T-helper 9 cell (primary cell): ENCODE data around the gene SLC44A1.

Experiments used
- DNase-seq: peaks from one replicate; pipeline ENCODE4 v3.0.0-alpha.2; 2020

SLC44A1 gene

DNA sequence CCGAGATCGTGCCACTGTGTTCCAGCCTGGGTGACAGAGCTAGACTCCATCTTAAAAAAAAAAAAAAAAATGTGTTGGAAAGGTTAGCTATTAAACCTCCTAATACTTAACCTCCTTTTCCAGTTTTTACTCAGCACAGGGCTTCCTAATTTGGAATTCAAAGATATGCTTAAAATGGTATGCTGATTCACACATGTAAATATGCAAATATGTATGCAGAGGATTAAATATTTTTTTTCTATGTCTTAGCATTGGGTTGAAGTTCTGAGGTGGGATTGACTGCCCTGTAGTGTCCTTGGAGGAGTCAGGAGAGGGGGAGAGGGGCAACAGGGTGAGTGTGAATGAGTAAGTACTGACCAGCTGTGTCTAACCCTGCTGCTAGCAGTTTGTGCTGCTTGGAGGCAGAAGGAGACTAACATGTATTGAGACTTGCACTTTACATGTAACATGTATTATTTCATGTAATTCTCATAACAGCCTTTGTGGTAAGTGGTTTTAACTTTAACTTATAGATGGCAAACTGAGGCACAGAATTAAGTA, 63.2 kb downstream of the SLC44A1 start:
- DNase-seq = no peak

DNA sequence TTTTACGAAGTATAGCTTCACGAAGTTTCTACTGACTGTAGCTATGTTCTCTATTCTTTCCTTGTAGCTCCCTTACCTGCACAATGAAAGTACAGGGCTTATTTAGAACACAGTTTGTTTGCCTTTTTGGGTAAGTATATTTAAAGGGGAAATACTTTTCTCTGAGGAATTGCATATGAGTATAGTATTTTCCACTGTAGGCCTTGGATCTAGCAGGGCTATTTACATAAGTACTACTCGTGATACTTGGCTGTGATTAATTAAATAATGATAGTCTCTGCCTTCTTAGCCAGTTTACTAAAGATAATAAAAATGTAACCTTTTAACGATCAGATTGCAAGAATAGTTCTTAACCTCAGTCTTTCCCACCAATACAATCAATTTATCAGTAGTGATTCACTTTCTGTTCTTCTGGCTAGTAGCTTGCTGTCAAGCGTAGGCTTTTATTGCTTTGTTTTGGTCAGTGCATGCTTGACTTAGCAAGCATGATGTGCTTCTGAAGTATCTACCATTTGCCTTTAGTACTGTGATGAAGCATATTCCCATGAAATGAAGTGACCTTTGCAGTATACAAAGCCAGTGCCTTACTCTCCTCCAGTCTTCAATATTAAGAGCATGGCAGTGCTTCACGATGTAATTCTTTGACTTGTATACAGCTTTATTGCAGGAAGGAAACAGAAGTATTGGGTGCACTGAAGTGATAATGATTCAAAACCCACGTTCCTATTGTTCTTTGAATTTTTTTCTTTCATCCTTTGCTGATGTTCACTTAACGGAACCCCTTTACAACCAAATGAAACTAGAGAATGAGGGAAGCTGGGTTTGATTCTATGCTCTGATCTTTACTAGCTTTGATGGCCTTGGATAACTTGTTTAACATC, 64.2 kb downstream of the SLC44A1 start:
- DNase-seq = no peak

DNA sequence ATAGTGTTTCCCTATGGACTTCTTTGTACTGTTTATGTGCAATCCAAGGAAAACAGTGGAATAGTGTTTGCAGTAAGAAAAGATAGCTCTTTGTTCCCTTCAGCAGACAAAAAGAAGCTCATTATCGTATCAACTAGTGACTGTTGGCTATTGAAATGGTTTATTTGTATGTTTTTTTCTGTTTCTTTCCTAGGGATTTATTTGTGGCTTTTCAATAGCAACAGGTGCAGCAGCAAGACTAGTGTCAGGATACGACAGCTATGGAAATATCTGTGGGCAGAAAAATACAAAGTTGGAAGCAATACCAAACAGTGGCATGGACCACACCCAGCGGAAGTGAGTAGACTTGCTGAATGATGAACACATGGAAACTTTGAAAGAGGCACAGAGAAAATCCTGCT, 65.1 kb downstream of the SLC44A1 start:
- no peak for DNase-seq

DNA sequence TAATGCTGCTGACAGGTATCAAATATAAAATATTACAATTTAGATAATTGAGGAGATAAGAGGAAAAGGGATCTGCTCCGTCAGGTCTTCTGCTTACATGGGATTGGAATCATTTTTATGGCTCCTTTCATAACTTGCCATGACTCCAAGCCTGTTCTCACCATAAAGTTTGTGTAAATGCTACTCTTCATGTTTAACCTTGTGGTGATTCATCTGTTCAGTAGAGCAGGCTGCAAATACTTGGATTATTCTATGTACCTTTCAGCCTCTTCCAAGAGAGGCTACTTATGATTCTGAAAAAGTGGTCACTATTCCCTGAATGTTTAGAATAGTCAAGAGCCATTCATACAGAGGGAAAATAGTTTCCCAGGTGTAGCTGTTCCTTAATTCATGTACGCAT, 66.9 kb downstream of the SLC44A1 start:
- no peak for DNase-seq

DNA sequence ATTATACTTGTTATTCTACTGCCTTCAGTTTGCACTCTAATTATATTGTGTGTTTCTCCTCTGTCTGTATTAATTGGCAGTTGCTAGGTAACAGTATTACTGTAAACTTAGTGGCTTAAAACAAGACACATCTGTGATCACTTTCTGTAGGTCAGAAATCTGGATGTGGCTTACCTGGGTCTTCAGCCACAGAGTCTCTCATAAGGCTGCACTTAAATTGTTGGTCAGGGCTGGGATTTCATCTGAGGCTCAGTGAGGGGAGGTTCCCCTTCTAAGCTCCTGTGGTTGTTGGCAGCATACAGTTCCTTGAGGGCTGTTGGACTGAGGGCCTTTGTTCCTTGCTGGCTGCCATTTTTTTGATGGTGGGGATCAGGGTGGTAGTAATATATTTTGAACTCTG, 68.8 kb downstream of the SLC44A1 start:
- no peak for DNase-seq

DNA sequence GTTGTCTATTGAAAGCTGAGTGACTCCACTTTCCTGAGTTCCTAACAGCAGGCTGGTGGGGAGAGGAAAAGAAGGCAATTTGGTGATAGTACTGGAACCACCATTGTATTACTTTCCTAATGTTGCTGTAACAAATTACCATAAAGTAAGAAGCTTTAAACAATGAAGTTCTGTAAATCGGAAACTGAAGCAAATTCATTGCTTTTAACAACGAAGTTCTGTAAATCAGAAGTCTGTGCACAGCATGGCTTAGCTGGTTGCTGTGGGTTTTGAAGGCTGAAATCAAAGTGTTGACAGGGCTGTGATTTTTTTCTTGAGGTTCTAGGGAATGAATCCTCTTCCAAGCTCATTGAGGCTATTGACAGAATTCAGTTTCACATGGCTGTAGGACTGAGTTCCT, 72.3 kb downstream of the SLC44A1 start:
- DNase-seq = no peak

DNA sequence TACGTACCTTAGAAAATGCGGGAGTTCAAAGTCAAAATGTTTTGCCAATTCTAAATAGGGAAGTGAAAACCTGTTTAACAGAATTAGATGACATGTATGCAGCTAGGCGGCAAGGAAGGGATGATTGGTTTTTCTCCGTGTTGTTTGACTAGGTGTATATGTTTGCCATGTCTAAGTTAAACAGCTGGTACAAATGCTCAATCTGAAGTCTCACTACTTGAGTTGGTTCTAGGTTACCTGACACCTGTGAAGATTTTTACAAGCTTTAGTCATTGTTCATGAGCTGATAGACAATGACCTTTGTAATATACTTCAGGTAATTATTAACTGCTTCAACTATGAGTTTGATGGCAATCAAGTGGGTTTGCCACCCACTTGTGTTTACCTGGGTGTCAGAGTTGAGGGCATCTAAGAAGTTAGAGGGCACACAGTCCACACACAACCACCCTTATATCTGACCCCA, 74.3 kb downstream of the SLC44A1 start:
- no peak for DNase-seq

DNA sequence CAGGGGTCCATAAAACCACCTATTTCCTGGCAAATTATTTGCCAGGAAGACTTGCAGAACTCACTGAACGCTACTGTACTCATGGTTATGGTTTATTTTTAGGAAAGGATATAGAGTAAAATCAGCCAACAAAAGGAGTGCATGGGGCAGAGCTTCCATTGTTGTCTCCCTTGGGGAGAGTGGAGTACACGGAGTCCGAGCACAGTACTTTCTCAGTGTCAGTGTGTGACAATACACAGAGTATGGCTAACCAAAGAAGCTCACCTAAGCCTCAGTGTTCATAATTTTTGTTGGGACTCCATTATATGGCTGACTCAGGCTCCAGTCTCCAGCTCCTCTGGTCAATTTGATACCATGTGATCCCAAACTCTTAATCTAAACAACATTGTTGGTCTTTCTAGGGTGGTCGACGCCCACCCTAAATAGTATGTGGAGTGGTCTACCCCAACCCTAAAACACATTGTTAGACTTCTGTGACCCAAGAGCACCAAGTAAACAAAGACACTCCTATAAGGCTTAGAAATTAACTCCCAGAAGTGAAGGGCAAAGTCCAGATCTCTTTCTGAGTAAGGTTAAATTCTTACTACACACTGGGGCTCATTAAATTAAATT, 74.9 kb downstream of the SLC44A1 start:
- no peak for DNase-seq

DNA sequence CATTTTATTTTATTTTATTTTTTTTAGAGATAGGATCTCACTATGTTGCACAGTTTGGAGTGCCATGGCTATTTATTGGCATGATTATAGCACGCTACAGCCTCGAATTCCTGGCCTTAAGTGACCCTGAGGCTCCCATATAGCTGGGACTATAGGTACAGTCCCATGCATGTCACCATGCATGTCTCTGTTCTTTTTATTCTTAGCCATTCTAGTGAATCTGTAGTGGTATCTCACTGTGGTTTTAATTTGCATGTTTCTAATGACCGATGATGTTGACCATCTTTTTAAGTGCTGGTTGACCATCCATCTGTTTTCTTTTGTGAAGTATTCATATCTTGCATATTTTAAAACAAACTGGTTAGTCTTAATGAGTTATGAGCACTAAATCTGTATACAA, 76.1 kb downstream of the SLC44A1 start:
- no peak for DNase-seq

DNA sequence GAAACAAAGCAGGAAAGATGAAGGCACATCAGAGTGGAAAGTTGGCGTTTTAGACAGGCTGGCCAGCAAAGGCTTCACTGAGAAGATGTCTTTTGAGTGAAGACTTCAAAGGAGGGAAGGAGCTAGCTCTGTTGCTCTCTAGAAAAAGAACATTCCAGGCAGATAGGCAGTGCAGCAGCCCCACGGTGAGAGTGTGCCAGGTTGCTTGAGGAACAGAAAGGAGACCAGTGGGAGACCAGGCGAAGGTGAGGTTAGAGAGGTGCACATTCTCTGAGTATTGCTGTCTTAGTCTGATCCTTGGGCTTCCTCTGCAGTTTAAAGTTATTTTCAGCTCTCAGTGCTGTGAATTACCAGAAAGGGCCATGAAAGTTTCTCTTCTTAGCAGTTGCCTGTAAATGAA, 83.8 kb downstream of the SLC44A1 start:
- no peak for DNase-seq

DNA sequence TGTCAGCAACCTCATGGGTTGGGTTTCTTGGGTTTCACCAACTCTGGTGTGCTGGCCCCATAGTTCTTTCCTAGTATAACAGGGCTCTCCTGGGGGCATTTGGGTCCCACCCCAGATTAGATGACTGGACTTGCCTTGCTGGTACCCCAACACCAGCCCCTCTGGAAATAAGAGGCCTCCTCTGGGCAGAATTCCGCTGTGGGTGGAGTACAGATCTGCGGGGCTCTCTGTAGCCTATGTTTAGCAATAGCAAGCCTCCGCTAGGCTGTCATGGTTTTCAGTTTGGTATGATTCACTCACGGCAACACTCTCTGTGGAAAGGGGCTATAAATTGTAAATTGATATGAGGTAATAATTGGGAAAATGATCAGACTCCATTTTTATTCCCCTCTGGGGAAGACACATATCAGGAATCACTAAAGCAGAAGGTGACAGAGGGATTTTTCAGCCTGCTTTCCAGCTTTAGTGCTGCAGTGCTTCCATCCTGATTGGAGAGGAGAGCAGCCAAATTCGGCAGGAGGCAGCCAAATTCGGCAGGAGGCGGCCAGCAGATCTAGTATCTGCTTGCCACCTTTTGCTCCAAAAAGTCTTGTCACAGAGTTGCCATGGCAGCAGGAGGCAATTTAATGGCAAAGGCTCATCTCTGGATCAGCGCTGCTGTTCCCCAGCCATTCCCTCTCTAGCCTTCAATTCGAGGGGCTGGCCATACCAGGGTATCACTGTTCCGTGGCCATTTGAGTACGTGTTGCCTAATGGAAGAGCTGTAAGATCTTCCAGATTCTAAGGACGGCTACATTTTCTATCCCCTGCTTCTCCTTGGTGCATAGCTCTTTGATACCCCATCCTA, 84.6 kb downstream of the SLC44A1 start:
- DNase-seq = no peak

DNA sequence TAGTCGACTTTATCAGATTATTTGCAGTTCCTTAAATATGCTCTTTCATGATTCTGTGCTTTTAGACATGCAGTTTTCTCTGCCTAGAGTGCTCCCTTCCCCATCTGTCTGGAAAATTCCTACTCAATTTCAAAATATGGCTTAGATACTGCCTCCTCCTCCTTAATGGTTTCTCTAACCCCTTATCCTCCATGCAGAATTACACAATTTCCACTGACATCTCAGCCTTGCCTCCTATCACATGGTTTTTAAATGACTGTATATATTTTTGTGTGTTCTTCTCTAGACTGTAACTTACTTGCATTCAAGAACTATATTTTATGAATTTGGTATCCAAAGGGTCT, 85.2 kb downstream of the SLC44A1 start:
- DNase-seq = no peak

DNA sequence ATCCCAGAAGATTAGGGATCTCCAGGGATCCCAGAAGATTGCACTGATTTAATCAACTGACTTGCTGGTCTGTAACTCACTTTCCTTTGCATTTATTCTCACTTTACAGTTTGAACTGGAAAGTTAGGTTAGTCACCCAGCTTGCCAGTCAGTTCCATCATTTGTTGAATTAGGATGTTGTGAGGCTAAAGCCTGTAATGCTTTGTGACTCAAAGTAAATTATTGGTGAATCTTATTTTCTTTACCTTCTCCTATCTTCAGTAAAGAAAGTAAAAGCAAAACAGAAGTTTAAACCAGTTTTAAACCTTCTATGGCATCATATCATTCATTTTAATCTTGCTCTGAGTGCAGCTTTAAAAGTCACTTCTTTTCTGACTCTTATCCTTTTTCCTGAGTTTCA, 85.8 kb downstream of the SLC44A1 start:
- DNase-seq = no peak

DNA sequence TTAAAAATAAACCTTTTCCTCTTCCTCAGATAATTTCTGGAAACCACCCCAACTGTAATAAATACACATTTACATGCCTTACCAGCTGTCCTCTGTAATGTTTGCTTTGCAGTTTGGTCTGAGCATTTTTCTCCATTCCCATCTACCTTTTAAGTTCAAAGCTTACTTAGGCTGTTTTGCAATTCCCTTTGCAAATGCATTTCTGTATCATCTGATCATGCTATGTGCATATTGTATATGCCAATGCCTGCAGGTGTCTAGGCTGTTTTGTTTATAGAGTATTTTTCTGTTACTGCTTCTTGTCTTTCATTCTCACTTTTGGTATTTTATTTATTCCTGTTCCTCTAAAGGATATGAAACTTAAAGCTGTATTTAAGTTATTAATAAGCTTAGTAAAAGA, 86.3 kb downstream of the SLC44A1 start:
- DNase-seq = no peak

DNA sequence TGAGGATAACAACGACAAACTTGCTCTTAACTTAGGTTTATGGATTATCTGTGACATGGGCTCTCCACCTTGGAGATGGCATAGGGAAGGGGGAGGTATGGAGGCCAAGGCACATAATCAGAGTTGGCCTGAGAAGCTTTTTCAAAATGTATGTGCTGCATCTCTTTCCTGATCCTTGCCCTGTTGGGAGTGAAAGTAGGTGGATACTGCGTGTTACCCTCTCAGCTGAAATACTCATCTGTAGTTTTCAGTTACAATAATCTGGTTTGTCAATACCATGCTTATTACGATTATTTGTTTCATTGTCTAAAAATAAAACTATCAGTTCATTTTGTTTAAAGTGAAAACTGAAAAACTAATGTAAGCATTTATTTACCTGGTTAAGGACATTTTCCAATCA, 86.7 kb downstream of the SLC44A1 start:
- DNase-seq = no peak

DNA sequence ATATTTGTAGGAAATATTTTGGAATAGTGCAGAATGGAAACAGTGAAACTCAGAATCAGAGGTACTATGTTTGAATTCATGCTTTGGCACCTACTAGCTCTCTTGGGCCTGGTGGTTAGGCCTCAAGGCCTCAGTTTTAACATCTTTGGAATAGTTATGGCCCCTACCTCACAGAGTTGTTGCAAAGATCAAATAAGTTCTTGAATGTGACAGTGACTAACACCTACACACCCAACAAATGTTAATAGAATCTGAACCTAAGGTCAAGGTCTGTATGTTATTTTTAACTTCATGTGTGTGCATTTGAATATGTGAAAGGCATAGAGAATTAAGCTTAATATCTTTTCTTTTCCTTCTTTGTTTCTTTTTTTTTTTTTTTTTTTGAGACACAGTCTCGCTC, 87.3 kb downstream of the SLC44A1 start:
- no peak for DNase-seq

DNA sequence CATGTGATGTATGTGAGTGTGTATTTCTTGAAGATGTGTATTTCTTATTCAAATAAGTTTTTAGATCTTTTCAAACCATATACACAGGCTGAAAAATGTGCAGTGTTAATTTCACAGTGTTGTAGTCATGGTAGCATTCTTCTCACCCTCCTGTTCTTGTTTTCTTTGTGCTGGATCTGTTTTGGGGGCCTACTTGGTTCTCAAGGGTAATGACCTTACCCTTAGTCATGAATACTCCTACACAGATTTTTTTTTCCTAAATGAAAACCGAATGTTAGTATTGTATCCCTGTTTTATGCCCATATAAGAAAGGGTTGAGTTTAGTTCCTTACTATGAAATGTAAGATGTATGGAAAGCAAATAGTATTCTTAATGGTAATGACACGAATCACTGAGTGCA, 88.0 kb downstream of the SLC44A1 start:
- no peak for DNase-seq

DNA sequence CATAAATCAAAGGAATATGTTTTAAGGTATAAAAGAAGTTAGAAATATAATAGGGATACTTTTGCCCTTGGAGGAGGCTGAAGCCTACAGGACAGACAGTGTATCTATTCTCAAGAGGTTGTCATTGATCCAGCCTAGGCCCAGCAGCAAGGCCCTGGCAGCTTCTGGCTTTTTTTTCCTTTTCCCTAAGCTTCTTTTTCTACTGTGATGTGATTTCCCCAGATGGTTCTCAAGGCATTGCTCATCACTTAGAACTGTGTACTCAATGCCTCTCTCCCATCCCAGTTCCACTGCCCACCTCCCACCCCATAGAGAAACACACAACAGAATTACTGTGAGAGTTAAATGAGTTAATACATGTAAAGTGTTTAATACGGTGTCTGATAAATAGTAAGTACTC, 88.6 kb downstream of the SLC44A1 start:
- DNase-seq = no peak

DNA sequence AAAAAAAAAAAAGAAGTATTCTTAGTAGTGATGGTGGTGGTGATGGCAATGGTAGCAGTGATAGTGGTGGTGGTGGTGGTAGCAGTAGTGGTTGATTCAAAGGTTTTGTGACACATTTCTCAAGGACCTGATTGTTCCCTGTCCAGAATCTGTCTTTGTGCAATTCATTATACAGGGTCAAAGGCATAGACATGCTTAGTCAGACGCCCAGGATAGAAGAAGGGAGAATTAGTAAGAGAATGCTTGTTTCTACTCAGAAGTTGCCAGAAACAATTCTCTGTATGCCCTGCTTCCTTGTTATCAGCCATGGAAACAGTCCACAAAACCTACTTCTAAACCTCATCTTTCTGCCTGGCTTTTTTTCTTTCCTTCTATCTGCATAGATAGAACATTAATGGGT, 89.4 kb downstream of the SLC44A1 start:
- no peak for DNase-seq

DNA sequence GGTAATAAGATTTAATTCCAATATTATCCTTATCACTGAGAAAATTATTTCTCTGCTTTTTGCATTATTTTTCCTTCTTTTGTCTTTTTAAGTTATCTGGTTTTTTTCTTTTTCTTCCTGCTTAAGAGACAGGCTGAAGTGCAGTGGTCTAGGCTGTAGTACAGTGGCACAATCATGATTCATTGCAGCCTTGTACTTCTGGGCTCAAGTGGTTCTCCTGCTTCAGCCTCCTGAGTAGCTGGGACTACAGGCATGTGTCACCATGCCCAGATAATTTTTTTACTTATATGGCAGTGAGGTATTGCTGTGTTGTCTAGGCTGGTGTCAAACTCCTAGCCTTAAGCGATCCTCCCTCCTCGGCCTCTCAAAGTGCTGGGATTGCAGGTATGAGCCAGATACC, 93.9 kb downstream of the SLC44A1 start:
- no peak for DNase-seq

DNA sequence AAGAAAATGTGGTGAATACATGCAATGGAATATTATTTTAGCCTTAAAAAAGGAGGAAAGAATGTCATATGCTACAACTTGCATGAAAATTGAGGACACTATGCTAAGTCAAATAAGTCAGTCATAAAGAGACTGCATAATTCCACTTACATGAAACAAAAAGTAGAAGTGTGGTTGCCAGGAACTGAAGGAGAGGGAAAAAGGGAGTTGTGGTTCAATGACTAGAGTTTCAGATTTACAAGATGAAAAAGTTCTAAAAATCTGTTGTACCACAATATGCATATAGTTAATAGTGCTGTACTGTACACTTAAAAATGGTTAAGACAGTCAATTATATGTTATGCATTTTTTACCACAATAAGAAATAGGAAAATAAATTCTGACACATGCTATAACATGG, 95.4 kb downstream of the SLC44A1 start:
- no peak for DNase-seq

DNA sequence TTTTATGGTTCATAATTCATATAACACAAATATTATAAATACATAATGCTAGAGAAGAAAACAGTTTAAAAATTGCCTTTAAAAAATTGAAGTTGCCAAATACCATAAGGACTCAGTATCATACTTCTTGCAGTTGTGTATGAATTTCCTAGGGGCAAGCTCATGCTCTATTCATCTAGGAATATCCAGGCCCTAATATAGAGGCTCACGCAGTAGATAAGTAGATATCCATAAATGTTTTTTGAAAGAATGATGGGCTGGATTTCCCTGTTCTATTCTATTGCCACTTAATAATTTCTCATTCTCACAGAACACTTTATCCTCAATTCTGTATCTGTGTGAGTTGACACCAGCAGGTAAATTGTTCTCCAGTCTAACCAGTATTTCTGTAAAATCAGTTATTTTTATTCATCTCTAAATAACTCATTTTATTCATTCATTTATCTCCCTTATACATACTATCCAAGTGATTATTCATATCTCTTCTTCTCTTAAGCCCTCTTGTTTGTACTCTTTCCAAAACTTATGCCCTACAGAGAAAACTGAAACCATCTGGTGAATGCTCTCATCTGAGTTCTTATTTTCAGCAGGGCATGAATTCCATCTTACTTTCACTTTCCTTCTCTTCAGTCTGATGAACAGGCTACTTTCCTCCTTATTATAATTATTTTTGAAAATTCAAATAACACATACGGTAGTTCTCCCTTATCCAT, 97.1 kb downstream of the SLC44A1 start:
- no peak for DNase-seq

DNA sequence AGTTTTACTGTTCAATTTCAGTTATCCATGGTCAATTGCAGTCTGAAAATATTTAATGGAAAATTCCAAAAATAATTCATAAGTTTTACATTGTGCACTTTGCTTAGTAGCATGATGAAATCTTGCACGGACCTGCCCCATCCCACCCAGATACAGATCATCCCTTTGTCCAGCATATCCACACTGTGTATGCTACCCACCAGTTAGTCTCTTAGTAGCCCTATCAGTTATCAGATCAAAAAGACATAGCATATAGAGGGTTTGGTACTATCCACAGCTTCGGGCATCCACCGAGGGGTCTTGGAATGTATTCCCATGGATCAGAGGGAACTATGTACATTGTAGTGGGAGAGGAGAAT, 97.7 kb downstream of the SLC44A1 start:
- DNase-seq = no peak
